B cell (primary cell): ENCODE results near the gene SLC2A13.

Source experiments
- CTCF ChIP-seq: fragments of 200-600 bp; IDR thresholded peaks from one replicate; pipeline ENCODE4 v1.8.0; 2022; ENCODE audit warnings: antibody characterized with exemption, mild to moderate bottlenecking
- EZH2 ChIP-seq: IDR thresholded peaks from 2 replicates; pipeline ENCODE4 v1.6.1; 2012; ENCODE audit warnings: borderline replicate concordance, low read depth, mild to moderate bottlenecking, moderate library complexity, low read length; ENCODE audit not compliant: insufficient read depth, poor library complexity, severe bottlenecking

- TF ChIP-seq CTCF (no peak), EZH2 (no peak)
Measured at GRCh38 chr12:39984670-39985069, 121.2 kb downstream of the SLC2A13 start.
